ENCODE measurements around the gene KMT2C.

DNA sequence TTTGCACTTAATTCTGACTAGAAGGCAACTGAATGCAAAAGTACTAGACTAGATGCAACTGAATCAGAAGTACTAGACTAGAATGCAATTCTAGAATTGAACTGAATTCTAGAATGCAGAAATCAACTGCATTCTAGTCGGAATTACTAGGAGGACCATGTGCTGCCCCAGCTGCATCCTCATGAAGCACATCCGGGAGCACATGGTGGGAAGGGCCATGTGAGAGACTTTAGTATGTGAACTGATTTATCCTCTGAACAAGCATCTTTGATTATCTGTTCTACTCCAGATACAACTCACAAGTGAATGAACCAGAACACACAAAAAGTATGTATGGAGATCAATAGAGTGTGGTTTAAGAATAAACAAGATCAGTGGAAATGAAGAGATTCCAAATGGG lies 295.2 kb downstream of the KMT2C start:
- TF ChIP-seq, protein P1, sequence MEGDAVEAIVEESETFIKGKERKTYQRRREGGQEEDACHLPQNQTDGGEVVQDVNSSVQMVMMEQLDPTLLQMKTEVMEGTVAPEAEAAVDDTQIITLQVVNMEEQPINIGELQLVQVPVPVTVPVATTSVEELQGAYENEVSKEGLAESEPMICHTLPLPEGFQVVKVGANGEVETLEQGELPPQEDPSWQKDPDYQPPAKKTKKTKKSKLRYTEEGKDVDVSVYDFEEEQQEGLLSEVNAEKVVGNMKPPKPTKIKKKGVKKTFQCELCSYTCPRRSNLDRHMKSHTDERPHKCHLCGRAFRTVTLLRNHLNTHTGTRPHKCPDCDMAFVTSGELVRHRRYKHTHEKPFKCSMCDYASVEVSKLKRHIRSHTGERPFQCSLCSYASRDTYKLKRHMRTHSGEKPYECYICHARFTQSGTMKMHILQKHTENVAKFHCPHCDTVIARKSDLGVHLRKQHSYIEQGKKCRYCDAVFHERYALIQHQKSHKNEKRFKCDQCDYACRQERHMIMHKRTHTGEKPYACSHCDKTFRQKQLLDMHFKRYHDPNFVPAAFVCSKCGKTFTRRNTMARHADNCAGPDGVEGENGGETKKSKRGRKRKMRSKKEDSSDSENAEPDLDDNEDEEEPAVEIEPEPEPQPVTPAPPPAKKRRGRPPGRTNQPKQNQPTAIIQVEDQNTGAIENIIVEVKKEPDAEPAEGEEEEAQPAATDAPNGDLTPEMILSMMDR (conservative IDR thresholded peaks at IDR 0.05; ENCODE audit: low read length), result no peak
- TF ChIP-seq EZH2phosphoT487 (IDR thresholded peaks at IDR 0.05; ENCODE audit: borderline replicate concordance, low read depth, low read length), result no peak

All from OCI-LY7 (cell line).